Activated naive CD4-positive, alpha-beta T cell treated with anti-CD3 and anti-CD28 coated beads, Interleukin-2, amount 10 ng/mL, durations not matched to agents 7 days and 5 days (primary cell): ENCODE data around the gene NDUFAF2.
"Not testable (repeated sequence)": the region's sequence is repeated elsewhere in the genome, so short reads cannot be mapped to it uniquely, and the experiment has no call there.

Experiments
- CTCF ChIA-PET: fragments of 350-600 bp; sonication (Branson Sonifier 250); formaldehyde crosslinking; loops from one replicate; lab custom pipeline; 2021; ENCODE audit warnings: antibody characterized with exemption; lab: Charles Lee
- DNase-seq: peaks from one replicate; pipeline ENCODE4 v3.0.0-alpha.2; 2020
- H3K27ac Mint-ChIP-seq: one replicate; pipeline ENCODE4 v1.8.0; 2021; ENCODE audit warnings: mild to moderate bottlenecking, moderate library complexity, mixed read lengths
- H3K27me3 Mint-ChIP-seq: one replicate; pipeline ENCODE4 v1.8.0; 2021; ENCODE audit warnings: mild to moderate bottlenecking, mixed read lengths
- H3K36me3 Mint-ChIP-seq: one replicate; pipeline ENCODE4 v1.8.0; 2021; ENCODE audit warnings: mixed read lengths
- H3K4me1 Mint-ChIP-seq: one replicate; pipeline ENCODE4 v1.8.0; 2021; ENCODE audit warnings: mixed read lengths
- H3K4me3 Mint-ChIP-seq: one replicate; pipeline ENCODE4 v1.8.0; 2021; ENCODE audit warnings: mild to moderate bottlenecking, moderate library complexity, mixed read lengths
- H3K9me3 Mint-ChIP-seq: one replicate; pipeline ENCODE4 v1.8.0; 2021; ENCODE audit warnings: mixed read lengths

The NDUFAF2 gene

DNA sequence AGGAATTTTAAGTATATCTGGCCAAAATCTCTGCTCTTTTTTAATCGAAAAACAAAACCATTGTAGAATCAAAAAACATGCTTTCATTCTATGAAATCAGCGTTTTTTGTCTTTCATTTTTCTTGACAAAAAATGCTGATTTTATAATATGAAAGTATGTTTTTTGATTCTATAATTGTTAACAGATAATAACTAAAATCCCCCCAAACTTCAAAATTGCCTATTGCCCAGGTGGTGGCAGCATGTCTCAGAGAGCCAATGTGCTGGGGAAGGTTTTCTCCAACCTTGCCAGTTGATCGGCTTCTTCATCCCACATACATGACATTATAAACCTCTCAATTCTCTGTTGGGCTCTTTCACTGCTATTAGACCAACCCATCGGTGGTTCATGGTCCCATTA, 222.4 kb downstream of the NDUFAF2 start:
- Mint-ChIP-seq H3K4me1 (peaks cover 15% of the 10 kb centered on the region), H3K27ac (no peak overlapping the region), H3K36me3 (peaks cover 4% of the 10 kb centered on the region), H3K9me3 (no peaks in the 10 kb centered on the region), H3K4me3 (no peak overlapping the region), H3K27me3 (no peaks in the 10 kb centered on the region)
- CTCF ChIA-PET = interaction anchor here (0.6 kb wide), 1 partner anchor 61 kb away, joined by 3 read pairs; no protein-coding TSS in a partner anchor
- DNase-seq = no peak

DNA sequence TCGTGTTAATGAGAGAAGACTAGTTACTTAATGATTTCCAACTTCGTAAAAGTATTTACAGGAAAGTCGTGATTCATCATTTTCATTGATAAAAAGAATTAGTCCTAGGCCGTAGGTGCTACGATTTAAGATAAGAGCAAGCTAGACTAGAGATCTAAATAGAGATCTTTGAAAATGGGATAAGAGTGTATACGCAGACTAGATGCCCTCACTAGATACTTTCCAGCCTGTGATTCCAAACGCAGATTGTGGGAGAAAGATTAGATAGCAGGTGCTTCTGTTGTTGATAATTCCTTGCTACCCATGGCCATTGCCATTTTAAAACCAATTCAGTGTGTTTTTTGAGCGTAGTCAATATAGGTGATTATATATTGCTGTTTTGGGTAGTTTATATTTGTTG, 223.9 kb downstream of the NDUFAF2 start:
- Mint-ChIP-seq H3K27ac (no peak overlapping the region), H3K4me1 (peaks cover 4% of the 10 kb centered on the region), H3K9me3 (no peaks in the 10 kb centered on the region), H3K27me3 (no peaks in the 10 kb centered on the region), H3K36me3 (no peaks in the 10 kb centered on the region), H3K4me3 (no peak overlapping the region)
- CTCF ChIA-PET = interaction anchor here (1.0 kb wide), 1 partner anchor 161 kb away, joined by 4 read pairs; no protein-coding TSS in a partner anchor
- no peak for DNase-seq

DNA sequence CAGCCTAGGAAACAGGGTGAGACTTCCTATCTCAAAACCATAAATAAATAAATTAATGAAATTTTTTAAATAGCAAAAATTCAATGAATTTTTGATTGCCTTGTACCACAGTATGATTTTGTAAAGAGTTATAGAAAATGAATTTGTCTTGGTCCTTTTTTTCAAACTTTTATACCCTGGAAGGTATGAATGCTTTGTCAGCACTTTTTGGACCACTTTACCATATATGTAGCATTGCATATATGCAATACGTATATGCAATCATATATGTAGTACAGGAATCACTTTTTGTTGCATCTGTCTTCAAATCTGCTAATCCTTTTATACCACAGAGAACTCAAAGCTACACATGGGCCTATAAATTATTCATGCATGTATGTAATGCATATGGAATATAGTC, 226.5 kb downstream of the NDUFAF2 start:
- CTCF ChIA-PET = no interaction called here
- no peaks in the 10 kb centered on the region for H3K9me3 Mint-ChIP-seq
- DNase-seq = no peak
- no peak overlapping the region for H3K4me3 Mint-ChIP-seq
- H3K27ac Mint-ChIP-seq = no peak overlapping the region
- H3K36me3 Mint-ChIP-seq = no peaks in the 10 kb centered on the region
- no peaks in the 10 kb centered on the region for H3K27me3 Mint-ChIP-seq
- H3K4me1 Mint-ChIP-seq = no peaks in the 10 kb centered on the region

DNA sequence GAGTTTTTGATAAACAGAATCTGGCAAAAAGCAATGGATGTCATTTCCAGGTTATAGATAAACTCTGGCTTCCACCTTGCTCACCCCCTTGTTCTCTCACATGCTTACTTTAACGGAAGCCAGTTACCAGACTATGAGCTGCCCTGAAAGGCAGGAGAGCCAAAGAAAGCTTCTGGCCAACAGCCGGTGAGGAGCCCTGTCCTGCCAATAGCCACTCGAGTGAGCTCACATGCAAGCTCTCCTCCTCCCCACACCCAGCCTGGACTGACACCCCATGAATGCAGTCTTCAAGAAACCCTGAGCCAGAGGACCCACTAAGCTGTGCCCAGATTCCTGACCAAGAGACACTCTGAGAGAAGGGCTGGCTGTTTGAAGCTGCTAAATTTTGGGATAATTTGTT, 231.6 kb downstream of the NDUFAF2 start:
- Mint-ChIP-seq H3K4me1 (peaks cover 12% of the 10 kb centered on the region), H3K36me3 (no peaks in the 10 kb centered on the region), H3K4me3 (no peak overlapping the region), H3K27ac (no peak overlapping the region), H3K9me3 (no peaks in the 10 kb centered on the region), H3K27me3 (peaks cover 4% of the 10 kb centered on the region)
- DNase-seq = no peak
- CTCF ChIA-PET = no interaction called here

DNA sequence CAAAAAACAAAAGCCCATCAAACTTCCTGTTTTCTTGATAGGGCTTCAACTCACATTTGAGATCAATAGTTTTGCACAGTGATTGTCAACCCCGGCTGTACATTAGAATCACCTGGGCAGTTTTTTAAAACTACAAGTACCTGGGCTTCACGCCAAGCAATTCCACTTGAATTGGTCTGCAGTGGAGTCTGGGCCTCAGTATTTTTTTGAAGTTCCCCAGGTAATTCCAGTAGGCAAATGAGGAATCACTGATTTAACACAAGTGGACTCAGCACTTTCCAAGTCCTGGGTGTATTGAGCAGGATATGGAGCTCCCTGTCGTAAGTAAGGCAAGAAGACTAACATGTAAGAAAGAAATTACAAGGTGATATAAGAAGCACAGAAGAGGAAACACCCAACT, 232.1 kb downstream of the NDUFAF2 start:
- CTCF ChIA-PET = no interaction called here
- Mint-ChIP-seq H3K27ac (no peak overlapping the region), H3K36me3 (no peaks in the 10 kb centered on the region), H3K9me3 (no peaks in the 10 kb centered on the region), H3K4me3 (no peak overlapping the region), H3K4me1 (peaks cover 16% of the 10 kb centered on the region), H3K27me3 (peaks cover 4% of the 10 kb centered on the region)
- no peak for DNase-seq

DNA sequence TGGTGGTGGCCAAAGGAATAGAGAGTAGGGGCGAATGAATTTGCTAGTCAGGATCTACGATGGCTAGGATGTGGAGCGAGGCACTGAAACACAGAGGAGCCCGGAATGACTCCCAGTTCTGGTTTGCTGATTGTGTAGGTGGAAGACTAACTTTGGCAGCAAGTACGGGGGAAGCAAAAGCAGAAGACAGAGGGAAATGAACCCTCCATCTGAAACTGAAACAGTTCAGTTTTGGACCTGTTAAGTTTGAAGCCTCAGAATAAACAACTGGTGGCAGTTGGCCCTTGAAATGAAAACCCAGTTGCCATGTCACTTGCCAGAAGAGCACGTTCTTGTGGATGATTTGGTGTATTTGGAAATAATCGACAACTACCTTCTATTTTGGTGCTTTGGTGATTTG, 232.7 kb downstream of the NDUFAF2 start:
- Mint-ChIP-seq H3K27ac (no peak overlapping the region), H3K9me3 (no peaks in the 10 kb centered on the region), H3K4me3 (no peak overlapping the region), H3K36me3 (no peaks in the 10 kb centered on the region), H3K4me1 (peaks cover 20% of the 10 kb centered on the region), H3K27me3 (peaks cover 4% of the 10 kb centered on the region)
- CTCF ChIA-PET = no interaction called here
- no peak for DNase-seq

DNA sequence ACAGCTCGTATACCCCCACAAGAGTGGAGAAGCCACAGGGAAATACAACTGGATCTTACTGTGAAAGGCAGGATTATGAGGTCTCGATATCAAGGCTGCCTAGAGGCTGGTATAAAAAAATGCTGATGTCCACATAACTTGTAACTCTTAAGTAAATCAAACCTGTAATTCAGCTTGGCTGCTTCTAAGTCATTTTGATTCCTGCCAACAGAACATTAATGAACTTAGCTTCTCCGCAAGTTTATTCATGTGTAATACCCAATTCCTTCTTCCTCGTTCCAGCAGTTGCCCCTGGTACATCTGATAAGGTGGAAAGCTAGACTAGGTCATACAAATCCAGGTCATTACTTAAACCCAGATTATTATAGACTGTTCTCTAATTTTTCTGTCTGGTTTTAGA, 233.7 kb downstream of the NDUFAF2 start:
- no peak overlapping the region for H3K27ac Mint-ChIP-seq
- H3K4me1 Mint-ChIP-seq = peaks cover 20% of the 10 kb centered on the region
- no peak for DNase-seq
- H3K36me3 Mint-ChIP-seq = no peaks in the 10 kb centered on the region
- CTCF ChIA-PET = interaction anchor here (0.6 to 0.9 kb wide), 2 partner anchors 16 to 480 kb away, joined by 3 read pairs; no protein-coding TSS in a partner anchor
- H3K4me3 Mint-ChIP-seq = no peak overlapping the region
- peaks cover 4% of the 10 kb centered on the region for H3K27me3 Mint-ChIP-seq
- no peaks in the 10 kb centered on the region for H3K9me3 Mint-ChIP-seq

DNA sequence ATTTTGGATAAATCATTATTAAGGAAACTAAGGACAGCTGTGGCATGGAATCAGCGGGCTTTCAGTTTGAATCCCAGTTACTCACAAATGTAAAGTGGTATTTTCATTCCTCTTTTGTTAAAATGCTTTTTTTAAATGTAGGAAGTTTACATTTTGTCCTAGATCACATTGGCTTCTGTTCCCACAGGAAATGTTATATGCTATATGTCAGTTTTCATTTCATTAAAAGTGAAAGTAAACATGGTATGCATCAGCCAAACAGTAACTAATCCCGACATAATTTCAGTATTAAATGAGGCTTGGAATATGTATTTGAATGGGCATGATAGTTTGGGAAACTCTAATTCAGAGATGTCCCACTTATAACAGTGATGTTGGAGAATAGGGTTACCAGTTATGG, 235.9 kb downstream of the NDUFAF2 start:
- no peaks in the 10 kb centered on the region for H3K36me3 Mint-ChIP-seq
- DNase-seq = no peak
- peaks cover 4% of the 10 kb centered on the region for H3K27me3 Mint-ChIP-seq
- CTCF ChIA-PET = no interaction called here
- H3K4me3 Mint-ChIP-seq = no peak overlapping the region
- H3K9me3 Mint-ChIP-seq = no peaks in the 10 kb centered on the region
- H3K27ac Mint-ChIP-seq = no peak overlapping the region
- H3K4me1 Mint-ChIP-seq = peaks cover 20% of the 10 kb centered on the region

DNA sequence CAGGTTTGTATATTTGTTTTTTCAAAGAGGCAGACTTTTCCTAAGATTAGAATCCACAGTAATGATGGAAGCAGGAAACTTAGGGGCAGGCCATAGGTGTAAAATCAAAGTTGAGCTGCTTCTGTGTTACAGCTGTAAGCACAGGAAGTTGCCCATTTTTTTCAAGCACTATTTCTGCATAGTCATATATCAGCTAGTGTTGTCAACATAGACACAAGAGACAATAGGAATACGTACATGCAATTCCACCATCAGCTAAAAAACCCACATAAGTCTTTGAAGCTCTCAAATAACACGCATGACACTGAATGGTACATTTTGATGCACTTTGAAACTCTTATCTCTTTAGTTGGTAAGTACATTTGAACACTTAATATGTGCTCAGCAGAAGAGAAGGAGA, 237.4 kb downstream of the NDUFAF2 start:
- DNase-seq = no peak
- Mint-ChIP-seq H3K9me3 (peaks cover 2% of the 10 kb centered on the region), H3K27me3 (peaks cover 8% of the 10 kb centered on the region), H3K27ac (no peak overlapping the region), H3K4me3 (no peak overlapping the region), H3K36me3 (no peaks in the 10 kb centered on the region), H3K4me1 (peaks cover 20% of the 10 kb centered on the region)
- CTCF ChIA-PET = interaction anchor here (0.9 to 1.7 kb wide), 2 partner anchors 10 to 282 kb away, joined by 5 to 8 read pairs; no protein-coding TSS in a partner anchor

DNA sequence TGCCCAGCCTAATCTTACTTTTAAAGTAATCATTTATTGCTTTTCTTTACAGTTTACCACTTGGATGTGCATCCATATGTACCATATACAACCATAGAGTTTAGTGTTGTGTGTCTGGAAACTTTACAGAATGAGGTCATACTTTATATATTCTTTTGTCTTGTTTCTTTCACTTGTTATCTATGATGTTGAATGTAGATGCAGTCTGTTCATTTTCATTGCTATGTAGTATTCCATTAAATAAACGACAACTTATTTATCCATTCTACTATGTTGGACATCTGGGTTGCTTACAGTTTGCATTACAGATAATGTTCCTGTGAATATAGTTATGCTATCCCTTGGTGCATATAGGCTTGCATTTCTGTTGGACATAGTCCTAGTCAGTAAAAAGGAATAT, 238.5 kb downstream of the NDUFAF2 start:
- peaks cover 2% of the 10 kb centered on the region for H3K9me3 Mint-ChIP-seq
- no peak for DNase-seq

DNA sequence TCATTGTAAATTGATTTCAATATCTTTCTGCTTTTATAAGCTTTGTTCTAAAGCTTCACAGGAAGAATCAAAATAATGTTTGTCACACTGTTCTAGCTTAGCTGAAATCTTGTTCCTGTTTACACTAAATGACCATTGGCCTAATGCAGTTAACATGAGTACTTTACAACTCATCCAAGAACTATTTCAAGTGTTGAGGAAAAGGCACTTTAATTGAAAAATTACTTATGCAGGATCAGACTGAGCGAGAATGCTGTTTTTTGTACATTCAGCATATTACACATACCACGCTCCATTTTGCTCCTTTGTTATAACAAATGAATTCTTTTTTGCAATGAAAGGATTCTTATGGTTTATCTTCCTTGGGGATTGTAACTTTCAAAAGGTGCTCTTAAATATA, 239.7 kb downstream of the NDUFAF2 start:
- H3K9me3 Mint-ChIP-seq = peaks cover 2% of the 10 kb centered on the region
- CTCF ChIA-PET = no interaction called here

More for the DNA sequence above, 238.5 kb downstream of the NDUFAF2 start:
- CTCF ChIA-PET = no interaction called here
- no peak overlapping the region for H3K4me3 Mint-ChIP-seq
- peaks cover 5% of the 10 kb centered on the region for H3K27me3 Mint-ChIP-seq
- H3K27ac Mint-ChIP-seq = no peak overlapping the region
- H3K36me3 Mint-ChIP-seq = no peaks in the 10 kb centered on the region
- H3K4me1 Mint-ChIP-seq = peaks cover 20% of the 10 kb centered on the region

DNA sequence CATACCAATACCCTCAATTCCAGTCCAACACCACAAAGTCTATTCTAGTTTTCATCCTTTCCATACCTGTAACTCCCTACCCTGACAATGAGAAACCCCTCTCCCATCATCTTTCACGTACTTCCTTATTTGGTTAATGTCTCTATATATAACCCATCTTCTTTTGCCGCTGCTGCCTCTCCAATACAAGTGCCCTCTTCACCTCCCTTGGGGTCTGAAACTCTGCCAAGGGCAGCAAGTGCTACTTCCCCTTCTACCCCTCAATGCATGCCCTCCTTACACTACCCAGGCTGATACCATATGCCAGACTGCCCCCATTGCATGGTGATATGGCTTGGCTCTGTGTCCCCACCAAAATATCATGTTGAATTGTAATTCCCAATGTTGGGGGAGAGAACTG, 241.6 kb downstream of the NDUFAF2 start:
- Mint-ChIP-seq H3K36me3 (no peaks in the 10 kb centered on the region), H3K27ac (no peak overlapping the region), H3K4me1 (peaks cover 8% of the 10 kb centered on the region), H3K9me3 (peaks cover 2% of the 10 kb centered on the region), H3K4me3 (no peak overlapping the region), H3K27me3 (peaks cover 5% of the 10 kb centered on the region)
- DNase-seq = no peak
- CTCF ChIA-PET = no interaction called here

More for the DNA sequence above, 239.7 kb downstream of the NDUFAF2 start:
- no peak for DNase-seq
- peaks cover 5% of the 10 kb centered on the region for H3K27me3 Mint-ChIP-seq
- H3K36me3 Mint-ChIP-seq = no peaks in the 10 kb centered on the region
- no peak overlapping the region for H3K27ac Mint-ChIP-seq
- no peak overlapping the region for H3K4me3 Mint-ChIP-seq
- H3K4me1 Mint-ChIP-seq = peaks cover 20% of the 10 kb centered on the region

DNA sequence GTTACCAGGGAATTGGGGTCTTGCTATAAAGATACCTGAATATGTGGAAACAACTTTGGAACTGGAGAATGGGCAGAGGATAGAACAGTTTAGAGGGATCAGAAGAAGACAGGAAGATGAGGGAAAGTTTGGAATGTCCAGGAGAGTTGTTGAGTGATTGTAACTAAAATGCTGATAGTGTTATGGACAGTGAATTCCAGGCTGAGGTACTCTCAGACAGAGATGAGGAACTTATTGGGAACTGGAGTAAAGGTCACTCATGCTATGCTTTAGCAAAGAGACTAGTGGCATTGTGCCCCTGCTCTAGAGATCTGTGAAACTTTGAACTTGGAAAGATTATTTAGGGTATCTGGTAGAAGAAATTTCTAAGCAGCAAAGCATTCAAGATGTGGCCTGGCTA, 242.3 kb downstream of the NDUFAF2 start:
- CTCF ChIA-PET, H3K36me3 Mint-ChIP-seq, DNase-seq, H3K27ac Mint-ChIP-seq, H3K4me1 Mint-ChIP-seq, H3K27me3 Mint-ChIP-seq, H3K4me3 Mint-ChIP-seq, H3K9me3 Mint-ChIP-seq: not testable (repeated sequence)

DNA sequence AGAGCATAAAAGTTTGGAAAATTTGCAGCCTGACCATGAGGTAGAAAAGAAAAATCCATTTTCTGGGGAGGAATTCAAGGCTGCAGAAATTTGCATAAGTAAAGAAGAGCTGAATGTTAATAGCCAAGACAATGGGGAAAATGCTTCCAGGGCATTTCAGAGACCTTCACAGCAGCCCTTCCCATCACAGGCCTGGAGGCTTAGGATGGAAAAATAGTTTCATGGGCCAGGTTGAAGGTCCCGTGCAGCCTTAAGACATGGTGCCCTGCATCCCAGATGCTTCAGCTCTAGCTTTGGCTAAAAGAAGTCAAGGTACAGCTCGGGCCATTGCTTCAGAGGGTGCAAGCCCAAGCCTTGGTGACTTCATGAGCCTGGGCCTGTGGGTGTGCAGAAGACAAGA, 242.8 kb downstream of the NDUFAF2 start:
- H3K27ac Mint-ChIP-seq, H3K9me3 Mint-ChIP-seq, H3K4me3 Mint-ChIP-seq, DNase-seq, CTCF ChIA-PET, H3K27me3 Mint-ChIP-seq, H3K36me3 Mint-ChIP-seq, H3K4me1 Mint-ChIP-seq: not testable (repeated sequence)

DNA sequence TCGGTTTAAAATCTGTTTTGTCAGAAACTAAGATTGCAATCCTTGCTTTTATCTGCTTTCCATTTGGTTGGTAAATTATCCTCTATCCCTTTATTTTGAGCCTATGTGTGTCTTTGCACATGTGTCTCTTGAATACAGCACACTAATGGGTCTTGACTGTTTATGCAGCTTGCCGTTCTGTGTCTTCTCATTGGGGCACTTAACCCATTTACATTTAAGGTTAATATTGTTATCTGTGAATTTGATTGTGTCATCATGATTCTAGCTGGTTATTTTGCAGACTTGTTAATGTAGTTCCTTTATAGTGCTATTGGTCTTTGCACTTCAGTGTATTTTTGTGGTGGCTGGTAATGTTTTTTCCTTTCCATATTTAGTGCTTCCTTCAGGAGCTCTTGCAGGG, 253.6 kb downstream of the NDUFAF2 start:
- Mint-ChIP-seq H3K36me3 (no peaks in the 10 kb centered on the region), H3K27ac (no peak overlapping the region), H3K27me3 (peaks cover 15% of the 10 kb centered on the region), H3K9me3 (peaks cover 9% of the 10 kb centered on the region), H3K4me1 (no peaks in the 10 kb centered on the region), H3K4me3 (no peak overlapping the region)
- CTCF ChIA-PET = no interaction called here
- DNase-seq = no peak
